Activated CD4-positive, alpha-beta T cell treated with anti-CD3 and anti-CD28 coated beads for 4 hours (primary cell): ENCODE data around the gene S100A2.

Source experiments
- DNase-seq, 2 donors: peaks; one replicate each; pipeline ENCODE4 v3.0.0-alpha.2; 2020

S100A2 gene

DNA sequence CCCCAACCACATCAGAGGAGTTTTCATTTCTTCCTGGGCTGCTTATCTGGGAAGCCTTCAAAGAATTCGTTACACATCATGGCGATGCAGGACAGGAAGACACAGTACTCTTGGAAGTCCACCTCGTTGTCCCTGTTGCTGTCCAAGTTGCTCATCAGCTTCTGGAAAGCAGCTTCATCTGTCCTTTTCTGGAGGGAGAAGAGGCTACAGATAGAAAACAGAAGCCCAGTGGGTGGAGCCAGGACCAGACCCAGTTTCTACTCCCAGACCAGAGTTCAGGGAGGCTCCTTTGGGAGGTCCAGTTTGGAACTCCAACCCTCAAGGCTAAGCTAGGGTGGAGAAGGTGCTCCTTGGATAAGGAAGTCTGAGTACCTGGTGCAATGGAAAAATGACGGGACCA, 21.9 kb downstream of the S100A2 start:
- no peak for DNase-seq

DNA sequence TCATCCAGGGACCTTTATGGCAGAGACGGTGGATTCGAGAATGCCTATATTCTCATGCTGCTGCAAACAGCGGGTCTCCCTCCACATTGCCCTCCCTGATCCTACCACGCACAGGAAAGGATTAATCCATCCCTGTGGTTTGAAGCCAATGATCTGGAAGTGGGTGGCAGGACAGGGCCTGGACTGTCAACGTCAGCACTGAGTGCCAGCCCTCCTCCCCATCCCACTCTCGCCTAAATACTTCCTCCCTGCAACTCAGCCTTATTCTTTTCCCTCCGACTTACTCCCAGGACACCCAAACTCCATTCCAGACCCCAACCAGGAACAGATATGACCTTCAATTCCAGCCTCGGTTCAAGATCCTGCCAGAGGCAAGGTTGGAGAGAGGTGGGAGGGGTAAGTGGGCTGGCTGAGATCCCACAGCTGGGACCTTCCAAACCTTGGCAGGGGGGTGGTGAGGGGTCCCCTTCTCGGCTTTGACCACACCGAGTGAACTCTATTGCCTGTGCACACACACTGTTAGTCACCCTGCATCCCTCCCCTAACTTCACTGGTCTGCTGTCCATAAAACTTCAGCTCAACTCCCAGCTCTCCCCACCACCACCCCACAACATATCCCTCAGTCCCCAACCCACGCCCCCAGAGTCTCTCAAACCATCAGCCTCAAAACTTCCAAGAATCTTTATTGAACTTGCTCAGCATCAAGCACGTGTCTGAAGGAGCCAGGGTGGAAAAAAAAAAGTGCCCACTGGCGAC, 22.5 kb downstream of the S100A2 start:
- DNase-seq = no peak

DNA sequence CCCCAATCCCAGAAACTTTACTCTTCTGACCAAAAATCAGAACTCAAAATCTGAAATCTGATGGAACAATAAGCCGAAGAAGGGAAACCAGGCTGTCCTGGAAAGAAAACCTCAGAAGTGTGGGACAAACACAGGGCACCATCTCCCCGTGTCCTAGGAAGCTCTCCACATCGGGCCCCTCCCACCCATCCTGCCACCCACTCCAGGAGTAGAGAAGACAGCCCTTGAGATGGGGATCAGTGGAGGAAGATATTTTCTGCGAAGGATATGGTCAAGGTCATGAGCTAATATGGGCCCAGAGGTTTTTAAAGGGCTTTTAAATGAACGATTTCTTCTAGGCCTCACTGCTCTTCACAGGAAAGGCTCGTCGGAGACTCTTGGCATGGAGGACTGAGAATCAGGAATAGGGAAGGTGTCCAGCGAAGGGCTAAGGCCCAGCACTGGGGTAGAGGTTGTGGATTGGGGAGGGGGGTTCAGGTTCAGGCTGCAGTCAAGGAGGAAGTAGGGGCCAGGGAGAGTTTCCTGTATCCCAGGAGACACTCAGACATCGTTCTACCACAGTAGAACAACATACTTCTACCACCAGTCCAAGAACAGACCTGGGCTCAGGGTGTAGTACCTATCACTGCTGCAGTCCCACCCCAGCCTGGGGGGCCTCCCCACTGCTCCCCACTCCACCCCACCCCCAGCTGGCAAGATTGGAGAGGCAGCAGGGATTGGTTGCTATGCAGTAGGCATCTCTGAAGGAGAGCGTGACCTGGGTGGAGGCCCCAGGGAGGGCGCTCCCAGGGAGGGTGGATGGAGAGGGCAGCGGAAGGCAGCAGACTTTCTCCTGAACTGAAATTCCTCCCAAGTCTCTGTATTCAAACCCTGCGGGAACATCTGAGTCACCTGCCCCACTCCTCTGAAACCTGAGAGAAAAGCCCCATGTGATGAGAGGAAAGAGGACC, 23.7 kb downstream of the S100A2 start:
- DNase-seq = no peak

DNA sequence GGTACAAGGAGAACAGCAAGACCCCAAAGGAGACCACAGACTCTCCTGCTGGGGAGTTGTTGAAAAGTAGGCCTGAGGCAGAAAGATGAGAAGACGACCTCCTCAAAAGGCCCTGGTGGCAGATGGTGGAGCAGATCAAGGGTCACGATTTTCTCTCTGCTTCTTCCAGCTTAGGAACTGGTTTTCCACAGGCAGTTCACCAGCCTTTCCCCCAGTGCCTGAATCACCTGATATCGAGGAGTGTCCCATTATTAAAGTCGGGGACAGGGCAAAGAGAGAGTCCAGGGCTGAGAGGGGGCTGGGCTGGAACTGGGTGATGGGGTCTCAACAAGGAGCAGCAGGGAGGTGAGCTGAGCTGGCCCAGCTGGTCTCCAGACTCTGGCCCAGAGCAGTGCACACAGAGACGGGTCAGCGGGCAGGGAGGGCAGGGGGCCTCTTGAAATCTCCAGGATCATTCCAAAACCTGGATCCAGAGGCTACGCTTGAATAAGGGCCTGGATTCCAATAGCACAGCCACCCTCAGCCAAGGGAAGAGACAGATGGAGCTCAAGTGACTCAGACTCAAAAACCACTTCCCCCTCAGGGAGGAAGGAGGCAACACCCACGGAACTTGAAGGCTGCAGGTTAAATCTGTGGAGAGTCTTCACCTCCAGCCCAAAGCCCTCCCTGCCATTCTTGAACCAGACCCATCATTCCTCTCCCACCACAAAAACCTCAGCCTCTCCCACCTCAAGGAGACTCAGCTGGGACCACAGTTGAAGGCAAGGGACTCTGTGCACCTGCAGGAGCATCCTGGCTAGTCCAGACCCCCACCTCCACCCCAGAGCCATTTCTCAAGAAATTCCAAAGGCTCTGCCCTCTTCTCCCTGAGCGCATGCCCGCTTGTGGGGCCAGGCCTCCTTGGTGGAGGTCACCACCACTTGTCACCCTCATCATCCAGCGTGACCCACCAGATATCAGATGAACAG, 25.0 kb downstream of the S100A2 start, which contains the start of gene S100A5:
Gene S100A5, minus strand, starts transcription at position 541 of the 968 bp plus-strand sequence. CDS start 743 bp downstream, outside the sequence.
- peak; percentile 65 to 67 for DNase-seq

DNA sequence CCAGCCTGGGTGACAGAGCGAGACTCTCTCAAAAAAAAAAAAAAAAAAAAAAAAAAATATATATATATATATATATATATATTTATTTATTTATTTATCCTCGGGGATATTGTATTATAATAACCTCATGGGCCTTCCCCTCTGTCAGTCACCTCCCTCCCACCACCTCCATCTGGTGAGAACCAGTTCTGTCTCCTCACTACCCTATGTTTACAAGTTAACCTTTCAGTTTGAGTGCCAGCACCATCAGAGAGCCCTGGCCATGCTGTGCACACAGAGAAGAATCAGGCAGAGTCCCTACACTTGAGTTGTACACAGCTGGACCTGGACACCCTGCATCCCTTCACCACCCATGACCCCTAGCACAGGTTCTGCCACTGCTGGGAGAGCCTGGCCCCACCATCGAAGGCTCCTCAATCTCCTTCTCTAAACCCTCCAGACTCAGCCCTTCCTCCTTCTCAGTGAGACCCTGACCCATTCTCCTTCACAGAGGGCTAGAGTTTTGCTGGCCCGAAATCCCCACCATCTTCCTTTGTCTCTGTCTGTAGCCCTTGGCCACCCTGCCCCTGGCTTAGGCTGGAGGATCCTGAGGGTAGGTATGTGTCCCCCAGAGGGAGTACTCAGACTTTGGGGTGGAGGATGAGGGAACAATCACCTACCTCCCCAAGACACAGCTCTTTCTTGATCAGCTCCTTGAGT, 26.1 kb downstream of the S100A2 start:
- DNase-seq = no peak

DNA sequence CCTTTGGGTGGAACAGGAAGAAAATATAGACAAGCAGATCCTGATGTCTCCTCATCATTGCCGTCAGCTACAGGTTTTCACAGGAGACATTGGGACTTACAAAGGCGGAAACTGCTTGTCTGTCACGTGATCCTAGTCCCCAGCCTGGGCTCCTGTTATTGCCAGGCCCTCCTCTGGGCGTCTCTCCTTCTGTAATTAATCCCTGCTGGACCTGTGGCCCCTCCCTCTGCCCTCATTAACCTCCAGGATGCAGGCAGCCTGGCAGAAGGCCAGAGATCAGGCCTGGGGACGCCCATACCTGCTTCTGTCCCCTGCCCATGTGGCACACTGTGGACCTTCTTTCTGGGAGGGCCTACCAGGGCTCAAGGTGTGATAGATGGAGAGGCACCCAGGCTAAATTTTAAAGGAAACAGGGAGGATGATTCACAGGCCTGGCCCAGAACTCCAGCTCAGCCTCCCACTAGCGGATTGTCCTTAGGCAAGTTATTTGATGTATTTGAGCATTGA, 27.3 kb downstream of the S100A2 start:
- no peak for DNase-seq

DNA sequence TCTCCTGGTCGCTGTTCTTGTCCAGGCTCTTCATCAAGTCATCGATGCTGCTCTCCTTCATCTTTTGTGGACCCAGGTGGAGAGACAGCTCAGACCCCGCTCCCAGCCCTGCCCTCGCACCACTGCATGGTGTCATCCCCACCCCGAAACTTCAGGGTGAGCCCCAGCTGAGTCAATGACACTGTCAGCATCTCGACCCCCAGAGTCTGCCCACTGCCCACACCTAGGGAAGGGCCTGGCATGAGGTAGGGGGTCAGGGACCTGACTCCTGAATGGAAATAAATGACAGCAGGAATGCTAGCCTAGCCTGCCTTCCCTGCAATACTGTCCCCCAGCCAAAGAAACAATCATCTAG, 28.3 kb downstream of the S100A2 start:
- no peak for DNase-seq

DNA sequence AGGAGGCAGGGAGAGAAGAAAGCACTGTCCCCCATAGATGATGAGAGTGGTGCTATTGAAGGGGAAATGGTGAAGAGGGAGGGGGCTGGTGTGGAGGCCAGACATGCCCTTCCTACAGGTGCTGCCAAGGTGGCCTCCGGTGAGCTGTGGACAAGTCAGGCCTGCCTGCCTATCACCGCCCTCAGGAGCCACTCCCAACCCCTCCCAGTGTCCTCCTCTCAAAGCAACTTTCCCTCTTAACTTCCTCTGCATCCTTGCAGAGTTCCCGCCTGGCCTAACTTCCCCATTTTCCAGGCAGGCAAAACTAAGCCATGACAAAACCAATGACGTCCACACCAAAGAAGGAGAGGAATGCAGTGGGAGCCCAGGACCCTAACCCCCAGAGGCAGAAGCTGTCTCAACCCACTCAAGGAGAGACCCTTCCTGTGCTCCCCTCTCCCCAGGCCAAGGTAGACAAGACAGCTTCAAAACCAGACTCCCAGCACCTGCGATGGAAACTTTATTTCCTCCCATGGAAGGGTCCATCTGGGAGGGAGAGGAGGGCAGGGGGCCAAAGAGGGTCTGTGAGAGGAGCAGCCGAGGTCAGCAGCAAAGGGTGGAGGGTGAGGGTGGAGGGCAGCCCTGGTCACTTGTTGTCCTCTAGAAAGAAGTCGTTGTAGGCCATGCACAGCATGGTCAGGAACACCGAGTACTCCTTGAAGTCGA, 28.8 kb downstream of the S100A2 start:
- DNase-seq = no peak

DNA sequence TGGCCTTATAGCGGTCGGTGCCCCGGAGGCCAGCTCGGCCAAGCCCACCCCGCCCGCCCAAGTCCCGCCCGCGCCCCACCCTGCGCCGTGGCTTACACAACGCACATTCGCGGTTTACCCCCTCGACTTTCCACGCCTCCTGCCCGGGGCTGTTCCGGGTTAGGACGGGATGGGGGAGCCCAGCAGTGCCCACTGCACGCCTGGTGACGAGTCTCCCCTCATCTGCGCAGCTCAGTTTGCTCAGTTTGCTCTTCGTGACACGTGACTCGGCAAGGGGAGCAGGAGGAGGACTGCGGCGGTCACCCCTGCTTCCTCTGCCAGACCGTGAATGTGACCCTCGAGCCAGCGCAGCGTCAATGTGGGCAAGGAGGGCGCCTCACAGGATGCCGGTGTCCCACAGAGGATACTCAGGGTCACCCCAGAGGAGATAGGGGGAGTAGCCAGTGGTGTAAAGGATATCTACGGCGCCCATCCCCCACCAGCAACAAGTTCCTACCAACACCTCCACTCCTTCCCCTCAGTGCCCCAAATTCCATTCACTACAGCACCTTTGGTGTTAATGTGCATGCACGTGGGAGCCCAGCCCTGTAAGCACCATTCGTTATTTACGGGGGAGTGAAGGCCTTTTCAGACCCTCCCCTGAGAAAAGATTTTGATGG, 29.5 kb downstream of the S100A2 start:
- peak; percentile 67 to 76 for DNase-seq

DNA sequence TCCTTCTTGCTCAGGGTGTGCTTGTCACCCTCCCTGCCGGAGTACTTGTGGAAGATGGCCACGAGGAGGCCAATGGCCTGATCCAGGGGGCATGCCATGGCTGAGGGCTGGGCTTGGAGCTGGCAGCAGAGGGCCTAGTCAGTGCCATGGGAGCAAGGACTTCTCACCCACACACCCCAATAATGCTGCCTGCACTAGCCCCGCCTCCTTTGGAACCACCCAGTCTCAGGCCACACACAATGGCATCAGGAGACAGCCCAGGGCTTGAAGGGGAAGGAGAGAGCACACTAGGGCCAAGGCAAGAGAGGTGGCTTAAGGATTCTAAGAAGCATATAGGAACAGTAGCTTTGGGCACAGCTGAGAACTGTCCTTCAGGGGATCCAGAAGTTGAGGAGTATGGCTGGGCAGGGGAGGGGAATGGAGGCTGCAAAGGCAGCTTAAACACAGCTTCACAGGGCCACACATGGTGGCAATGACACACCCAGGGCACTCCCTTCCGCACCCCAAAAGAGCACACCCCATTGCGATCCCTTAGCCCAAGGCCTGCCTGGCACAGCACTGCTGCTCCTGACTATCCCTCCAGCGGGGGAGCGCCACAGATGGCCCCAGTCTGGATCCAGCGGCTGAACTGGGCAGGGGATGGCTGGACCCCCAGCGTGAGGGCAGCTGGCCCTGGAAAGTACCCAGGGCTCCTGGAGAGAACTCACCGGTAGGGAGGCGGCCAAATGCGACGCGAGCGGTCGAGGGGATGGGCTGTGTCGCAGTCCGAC, 30.2 kb downstream of the S100A2 start, which contains the start of gene S100A6:
Gene S100A6, minus strand, starts transcription at position 750 of the 770 bp plus-strand sequence. Its CDS starts 652 bp downstream, at position 98.
- DNase-seq = peak; percentile 26 to 48

DNA sequence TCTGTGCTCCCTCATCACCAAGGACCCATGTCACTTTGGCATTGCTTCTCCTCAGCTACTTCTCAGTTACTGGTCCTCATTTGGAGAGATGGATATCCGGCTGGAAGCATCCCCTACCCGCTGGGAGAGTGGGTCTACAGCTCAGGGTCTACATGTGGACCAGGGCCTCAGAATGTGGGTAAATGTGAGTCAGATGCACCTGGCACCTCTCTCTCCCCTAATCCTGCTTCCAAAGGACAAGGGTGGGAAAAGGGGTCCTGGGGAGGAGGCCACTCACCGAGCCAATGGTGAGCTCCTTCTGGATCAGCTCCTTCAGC, 30.8 kb downstream of the S100A2 start:
- DNase-seq = no peak

DNA sequence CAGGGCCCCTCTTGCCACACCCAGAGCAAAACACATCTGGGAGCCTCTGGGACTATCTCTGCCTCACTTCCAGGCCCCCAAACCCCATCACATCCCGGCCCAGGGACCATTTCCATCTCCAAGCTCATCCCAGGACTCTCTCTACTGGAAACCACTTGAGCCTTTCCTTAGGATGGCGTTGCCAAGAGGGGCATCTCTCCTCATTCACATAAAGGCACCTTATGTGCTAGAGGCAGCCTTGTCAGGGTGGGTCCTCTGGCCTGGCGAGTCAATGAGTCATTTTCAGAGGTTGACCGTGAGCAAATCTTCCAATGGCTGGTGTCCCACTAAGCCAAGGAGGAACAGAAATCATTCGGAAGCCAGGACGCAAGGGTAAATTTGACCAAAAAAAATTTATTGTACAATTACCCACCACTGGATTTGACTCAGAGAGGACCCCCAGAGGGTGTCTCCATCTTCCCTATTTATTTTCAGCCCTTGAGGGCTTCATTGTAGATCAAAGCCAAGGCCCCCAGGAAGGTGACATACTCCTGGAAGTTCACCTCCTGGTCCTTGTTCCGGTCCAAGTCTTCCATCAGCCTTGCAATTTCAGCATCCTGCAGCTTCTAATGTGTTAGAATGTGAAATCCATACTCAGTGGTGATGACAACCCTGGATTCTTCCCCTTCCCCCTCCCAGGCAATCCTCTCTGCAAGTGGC, 31.3 kb downstream of the S100A2 start:
- DNase-seq = no peak

DNA sequence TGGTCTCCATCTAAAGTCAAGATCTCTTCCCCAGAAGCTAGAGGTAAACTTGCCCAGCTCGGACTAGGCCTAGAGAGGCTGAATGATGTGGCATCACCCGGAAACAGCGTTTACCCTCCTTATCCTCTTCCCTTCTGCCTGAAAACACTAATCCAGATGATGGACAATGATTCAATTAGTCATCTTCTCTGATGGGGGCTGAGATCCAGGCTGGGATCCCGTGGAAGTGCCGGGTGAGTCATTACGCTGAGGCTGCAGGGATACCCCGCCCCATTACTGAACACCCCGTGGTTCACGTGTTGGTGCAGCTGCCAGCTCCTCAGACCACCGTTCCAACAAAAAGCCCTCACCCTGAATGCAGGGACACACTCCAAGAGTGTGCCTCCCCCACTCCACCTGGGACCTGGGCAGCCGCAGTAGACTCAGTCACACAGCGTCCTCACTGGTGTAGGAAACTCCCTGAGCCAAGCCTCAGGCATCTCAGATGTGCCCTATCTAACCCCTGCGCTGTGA, 31.9 kb downstream of the S100A2 start:
- no peak for DNase-seq

DNA sequence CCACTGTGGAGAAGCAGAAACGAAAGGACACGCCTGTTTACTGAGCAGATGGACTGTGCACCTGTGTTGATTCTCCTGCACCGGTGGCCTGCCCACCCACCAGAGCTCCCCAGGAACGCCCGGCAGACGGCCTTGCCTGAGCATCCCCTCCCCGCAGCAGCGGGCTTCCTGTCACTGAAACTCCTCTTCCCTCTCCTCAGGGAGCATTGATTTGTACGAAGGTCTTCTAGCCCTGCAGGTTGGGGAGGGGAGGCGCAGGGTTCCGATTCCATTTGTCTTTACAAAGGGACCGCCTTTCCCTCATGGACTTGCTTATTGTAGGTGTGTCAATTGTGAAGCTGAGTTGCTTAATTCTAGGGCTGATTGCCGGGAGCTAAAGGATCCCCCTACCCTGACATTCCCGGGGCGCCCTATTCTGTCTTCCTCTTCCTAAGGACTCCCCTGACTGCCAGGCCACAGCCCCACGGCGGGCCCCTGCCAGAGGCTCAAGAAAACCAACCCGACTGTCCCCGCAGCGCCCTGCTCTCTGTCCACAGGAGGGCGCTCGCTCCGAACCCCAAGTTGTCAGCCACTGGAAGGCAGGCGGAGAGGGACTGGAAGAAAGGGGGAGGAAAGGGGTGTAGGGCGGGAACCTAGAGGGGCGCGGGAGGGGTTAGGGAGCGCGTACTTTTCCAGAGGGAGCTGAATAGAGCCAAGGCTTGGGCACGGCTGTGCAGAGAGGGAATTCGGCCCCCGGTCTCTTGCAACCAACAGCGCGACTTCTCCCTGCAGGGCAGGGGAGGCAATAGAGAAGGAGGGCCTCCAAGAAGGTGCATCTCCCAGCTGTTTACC, 32.7 kb downstream of the S100A2 start:
- peak; percentile 74 to 77 for DNase-seq

DNA sequence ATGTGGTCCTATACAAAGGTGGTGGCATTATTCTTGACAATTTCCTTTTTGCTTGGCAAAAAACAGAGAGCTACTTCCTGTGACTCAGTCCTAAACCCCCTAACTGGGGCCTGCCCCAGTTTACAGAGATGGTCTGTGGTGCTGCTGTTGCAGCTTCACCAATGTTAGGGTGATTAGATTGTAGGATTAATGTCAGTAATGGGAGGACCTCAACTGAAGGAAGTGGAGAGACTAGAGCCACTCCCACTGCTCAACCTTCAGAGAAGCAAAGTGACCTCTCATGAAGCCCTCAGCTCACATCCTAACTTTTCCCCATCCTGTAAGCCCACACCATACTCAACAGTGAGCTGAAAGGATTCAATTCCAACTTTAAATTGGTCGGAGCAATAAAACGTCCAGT, 33.5 kb downstream of the S100A2 start:
- peak; percentile 41 to 47 for DNase-seq

DNA sequence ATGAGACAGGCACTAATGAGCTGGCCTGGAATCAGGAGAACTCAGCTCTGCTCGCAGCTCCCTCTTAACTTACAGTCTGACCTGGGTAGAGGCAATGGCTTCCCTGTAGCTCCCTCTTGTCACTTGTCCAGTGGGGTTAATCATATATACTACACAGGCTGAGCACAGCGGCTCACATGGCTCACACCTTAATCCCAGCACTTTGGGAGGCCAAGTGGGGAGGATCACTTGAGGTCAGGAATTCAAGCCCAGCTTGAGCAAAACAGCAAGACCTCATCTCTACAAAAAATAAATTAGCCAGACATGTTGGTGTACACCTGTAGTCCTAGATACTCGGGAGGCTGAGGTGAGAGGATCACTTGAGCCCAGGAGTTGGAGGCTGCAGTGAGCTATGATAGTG, 34.0 kb downstream of the S100A2 start:
- DNase-seq = no peak

DNA sequence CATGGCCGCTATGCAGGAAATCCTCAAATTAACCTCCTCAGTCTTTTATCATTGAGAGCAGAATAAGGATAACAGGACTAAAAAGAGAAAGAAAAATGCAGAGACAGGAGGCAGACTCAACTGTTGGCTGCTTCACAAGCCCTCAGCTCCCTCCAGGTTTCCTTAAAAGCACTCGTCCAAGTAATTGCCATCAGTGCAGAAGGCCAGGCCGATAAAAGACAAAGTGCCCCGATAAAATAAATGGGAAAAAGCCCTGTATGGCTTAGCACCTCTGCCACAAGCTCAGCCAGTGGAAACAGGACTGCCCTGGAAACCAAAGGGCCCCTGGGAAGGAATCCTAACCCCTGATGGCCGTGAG, 38.0 kb downstream of the S100A2 start:
- DNase-seq = no peak

DNA sequence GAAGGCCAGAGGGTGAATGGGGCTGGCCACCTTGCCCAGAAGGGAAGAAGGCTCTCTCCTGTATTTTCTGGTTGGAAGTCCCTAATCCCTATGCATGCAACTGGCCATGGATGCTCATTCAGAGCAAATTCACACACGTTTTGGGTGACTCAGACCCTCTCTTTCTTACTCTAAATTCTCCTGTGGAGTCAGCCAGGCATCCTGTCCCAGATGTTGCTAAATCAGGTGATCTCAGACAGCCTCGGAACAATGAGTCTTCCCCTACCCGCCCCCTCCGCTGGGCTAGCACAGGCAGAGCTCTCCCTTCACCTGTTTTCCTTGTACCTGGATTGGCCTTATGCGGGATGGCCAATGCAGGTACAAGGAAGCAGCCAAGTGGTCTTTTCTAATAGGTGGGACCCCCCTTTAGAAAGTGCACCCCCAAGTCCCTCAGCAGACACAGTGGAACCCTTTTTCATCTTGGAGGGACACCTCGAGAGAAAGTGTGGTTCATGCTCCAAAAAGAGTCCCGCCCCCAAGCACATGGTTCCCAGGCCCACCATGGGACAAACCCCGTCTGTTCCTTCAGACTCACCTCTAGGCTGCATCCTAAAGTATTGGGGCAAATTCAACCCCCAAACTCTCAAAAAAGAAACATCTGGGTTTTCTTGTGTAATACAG, 38.5 kb downstream of the S100A2 start:
- DNase-seq = no peak
